ENCODE results near the gene SERTM1. TPM values are rescaled to one million over a fixed set of nuclear protein-coding genes. Genes with fewer than 3 reads are reported as not detected.

SERTM1 gene
- total and polyA plus RNA-seq, 8 donors: 0.67 to 12.4 (median 7.3) TPM

DNA sequence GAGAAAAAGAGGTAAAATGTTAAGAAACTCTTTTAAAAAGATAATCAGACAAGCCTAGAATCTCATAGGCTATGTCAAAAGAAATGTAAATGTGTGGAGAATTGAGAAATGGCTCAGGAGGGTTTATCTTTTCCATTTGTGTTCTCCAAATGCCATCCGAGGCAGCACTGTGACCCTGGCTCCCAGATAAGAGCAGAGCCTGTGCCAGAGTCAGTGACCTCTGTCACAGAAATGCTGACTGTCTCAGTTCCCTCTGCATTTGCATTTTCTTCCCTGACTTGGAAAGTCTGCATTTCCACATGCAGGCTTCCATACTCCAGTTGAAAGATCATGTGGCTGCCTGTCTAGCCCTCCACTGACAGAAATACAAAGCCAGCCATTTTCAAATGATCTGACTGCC lies 42.0 kb downstream of the SERTM1 start:
- ATAC-seq (no peak), DNase-seq (no peak)
- Histone ChIP-seq H3K4me3 (no peak overlapping the region), H3K36me3 (no peaks in the 10 kb centered on the region), H3K4me1 (no peaks in the 10 kb centered on the region), H3K9me3 (no peaks in the 10 kb centered on the region), H3K27ac (no peak overlapping the region), H3K27me3 (no peaks in the 10 kb centered on the region)
- TF ChIP-seq, protein P1, sequence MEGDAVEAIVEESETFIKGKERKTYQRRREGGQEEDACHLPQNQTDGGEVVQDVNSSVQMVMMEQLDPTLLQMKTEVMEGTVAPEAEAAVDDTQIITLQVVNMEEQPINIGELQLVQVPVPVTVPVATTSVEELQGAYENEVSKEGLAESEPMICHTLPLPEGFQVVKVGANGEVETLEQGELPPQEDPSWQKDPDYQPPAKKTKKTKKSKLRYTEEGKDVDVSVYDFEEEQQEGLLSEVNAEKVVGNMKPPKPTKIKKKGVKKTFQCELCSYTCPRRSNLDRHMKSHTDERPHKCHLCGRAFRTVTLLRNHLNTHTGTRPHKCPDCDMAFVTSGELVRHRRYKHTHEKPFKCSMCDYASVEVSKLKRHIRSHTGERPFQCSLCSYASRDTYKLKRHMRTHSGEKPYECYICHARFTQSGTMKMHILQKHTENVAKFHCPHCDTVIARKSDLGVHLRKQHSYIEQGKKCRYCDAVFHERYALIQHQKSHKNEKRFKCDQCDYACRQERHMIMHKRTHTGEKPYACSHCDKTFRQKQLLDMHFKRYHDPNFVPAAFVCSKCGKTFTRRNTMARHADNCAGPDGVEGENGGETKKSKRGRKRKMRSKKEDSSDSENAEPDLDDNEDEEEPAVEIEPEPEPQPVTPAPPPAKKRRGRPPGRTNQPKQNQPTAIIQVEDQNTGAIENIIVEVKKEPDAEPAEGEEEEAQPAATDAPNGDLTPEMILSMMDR (IDR thresholded peaks at IDR 0.05): no peak
- intact Hi-C loops (cut with DNase I): no loop called here

DNA sequence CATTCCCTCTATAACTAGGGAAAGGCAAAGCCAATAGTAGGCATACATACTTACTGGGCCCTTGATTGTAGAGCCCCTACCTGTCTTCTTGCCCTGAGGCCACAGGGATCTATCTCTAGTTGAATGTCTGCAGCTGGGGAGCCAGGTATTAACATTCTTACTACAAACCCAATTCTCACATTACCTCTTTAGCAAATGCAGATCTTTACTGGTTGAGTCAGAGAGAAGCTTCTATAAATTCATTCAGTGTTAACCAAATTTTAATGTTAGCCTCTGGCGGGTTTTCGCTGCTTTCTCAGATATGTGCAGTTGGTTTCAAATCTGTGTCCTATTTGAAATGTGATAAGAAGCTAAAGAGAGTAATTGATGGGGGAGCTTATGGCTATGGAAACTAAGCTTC lies 43.2 kb downstream of the SERTM1 start:
- no peaks in the 10 kb centered on the region for H3K4me1 ChIP-seq
- no peak overlapping the region for H3K4me3 ChIP-seq
- H3K36me3 ChIP-seq: no peaks in the 10 kb centered on the region
- intact Hi-C loops (cut with DNase I): no loop called here
- ATAC-seq: no peak
- H3K9me3 ChIP-seq: no peaks in the 10 kb centered on the region
- no peak overlapping the region for H3K27ac ChIP-seq
- no peak for DNase-seq
- TF ChIP-seq, protein P1 (IDR thresholded peaks at IDR 0.05): no peak
- H3K27me3 ChIP-seq: no peaks in the 10 kb centered on the region

GRCh38 chr13:36717966-36718545 lies 44.2 kb downstream of the SERTM1 start:
- Histone ChIP-seq H3K27me3 (no peaks in the 10 kb centered on the region), H3K9me3 (no peaks in the 10 kb centered on the region), H3K27ac (no peak overlapping the region), H3K4me1 (no peaks in the 10 kb centered on the region), H3K36me3 (no peaks in the 10 kb centered on the region), H3K4me3 (no peak overlapping the region)
- TF ChIP-seq, protein P1 (IDR thresholded peaks at IDR 0.05): no peak
- no peak for ATAC-seq
- DNase-seq: no peak
- intact Hi-C loops (cut with DNase I): no loop called here

DNA sequence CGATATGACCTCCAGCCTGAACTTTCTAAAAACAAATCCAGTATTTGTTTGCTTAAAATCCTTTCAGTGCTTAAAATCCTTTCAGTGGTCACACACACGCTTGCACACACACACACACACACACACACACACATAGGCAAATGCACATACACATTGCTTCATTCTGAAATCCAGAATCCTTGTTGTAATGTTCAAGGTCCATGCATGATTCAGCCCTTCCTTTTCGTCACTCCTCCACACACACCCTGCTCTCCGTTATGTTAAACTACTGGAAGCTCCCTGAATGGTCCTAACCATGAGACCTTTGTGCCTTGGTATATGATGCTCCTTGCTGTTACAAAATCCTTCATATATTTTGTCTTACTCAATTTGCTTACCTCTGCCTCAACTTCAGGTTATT lies 44.9 kb downstream of the SERTM1 start:
- Histone ChIP-seq H3K9me3 (no peaks in the 10 kb centered on the region), H3K4me1 (no peaks in the 10 kb centered on the region), H3K36me3 (no peaks in the 10 kb centered on the region), H3K4me3 (no peak overlapping the region), H3K27me3 (no peaks in the 10 kb centered on the region), H3K27ac (no peak overlapping the region)
- intact Hi-C loops (cut with DNase I): no loop called here
- ATAC-seq: no peak
- DNase-seq: no peak
- TF ChIP-seq, protein P1 (IDR thresholded peaks at IDR 0.05): no peak

- Histone ChIP-seq H3K27ac (no peak overlapping the region), H3K9me3 (no peaks in the 10 kb centered on the region), H3K4me3 (no peak overlapping the region), H3K36me3 (no peaks in the 10 kb centered on the region), H3K27me3 (no peaks in the 10 kb centered on the region), H3K4me1 (no peaks in the 10 kb centered on the region)
- TF ChIP-seq, protein P1 (IDR thresholded peaks at IDR 0.05): no peak
- DNase-seq (no peak), ATAC-seq (no peak)
- intact Hi-C loops (cut with DNase I): loop anchor here in 1 of 2 donors (10.0 kb wide), 1 partner anchor 279 kb away; no protein-coding TSS in a partner anchor
Observed at GRCh38 chr13:36724141-36724540, 50.3 kb downstream of the SERTM1 start.

Data from left lung (tissue), 10 donors.